HCT116 (cell line): ENCODE data around the gene PHKB. TPM values are rescaled to one million over a fixed set of nuclear protein-coding genes. Genes with fewer than 3 reads are reported as not detected.

Experiments used
- ATAC-seq: fragments of 200-7000 bp; cut with Tn5 transposase; 2 replicates; pipeline ENCODE4 v1.9.1; 2020; ENCODE audit warnings: mild to moderate bottlenecking, moderate library complexity
- BruUV-seq: library from RNA; stranded (reverse); fragments of 400-500 nt; replicated peaks from 2 replicates; lab custom pipeline; 2021; lab: Mats Ljungman, UMichigan
- CTCF ChIA-PET: fragments of 300-600 bp; sonication (Branson Sonifier 250); formaldehyde crosslinking; loops from one replicate; lab custom pipeline; 2021; ENCODE audit warnings: antibody characterized with exemption; lab: Charles Lee
- POLR2A ChIA-PET: fragments of 300-600, 350-600 bp; sonication (Branson Sonifier 250); formaldehyde crosslinking; loops from one replicate; lab custom pipeline; 2021; ENCODE audit warnings: antibody characterized with exemption; lab: Charles Lee
- RAD21 ChIA-PET, 2 experiments: fragments of 300-600 bp; sonication (Branson Sonifier 250); formaldehyde crosslinking; loops; one replicate each; lab custom pipeline; 2023; ENCODE audit warnings: low total read pairs in 2 of 2; ENCODE audit not compliant: uncharacterized antibody in 2 of 2, unreplicated experiment in 2 of 2, low non-redundant PET in 1 of 2; lab: Charles Lee
- DNase-seq: peaks from one replicate; pipeline ENCODE4 v3.0.0-alpha.2; 2010; ENCODE audit warnings: low read depth, low spot score
- H2AFZ ChIP-seq: fragments of 200-600 bp; shearing (Covaris generic), sonication (generic); 2 replicates; pipeline ENCODE4 v1.6.1; 2017; ENCODE audit warnings: low read depth, mixed run types, mixed read lengths, antibody characterized with exemption, low read length; ENCODE audit not compliant: poor library complexity, severe bottlenecking
- H3K27ac ChIP-seq: 2 replicates; pipeline ENCODE4 v1.5.1; 2012; ENCODE audit warnings: low read depth, low read length
- H3K27me3 ChIP-seq: fragments of 200-600 bp; sonication (generic); 2 replicates; pipeline ENCODE4 v1.6.1; 2016; ENCODE audit warnings: mixed run types, low read length, mixed read lengths; ENCODE audit not compliant: insufficient read depth
- H3K36me3 ChIP-seq, 2 experiments: fragments of 200-500 bp in 1 of 2; fragments of 200-600 bp in 1 of 2; sonication (Bioruptor generic) in 1 of 2; sonication (generic) in 1 of 2; 2 replicates each; pipeline versions ENCODE4 v1.5.1 to v1.6.1; 2014 to 2016; ENCODE audit warnings: low read length in 2 of 2, inconsistent platforms in 1 of 2, mixed read lengths in 1 of 2, mixed run types in 1 of 2; ENCODE audit not compliant: insufficient read depth in 2 of 2, control insufficient read depth in 1 of 2
- H3K4me1 ChIP-seq, 2 experiments: fragments of 200-600 bp in 1 of 2; sonication (generic) in 1 of 2; 2 replicates each; pipeline versions ENCODE4 v1.5.1 to v1.6.1; 2012 to 2017; ENCODE audit warnings: low read length in 2 of 2, inconsistent platforms in 1 of 2, mild to moderate bottlenecking in 1 of 2, mixed read lengths in 1 of 2, mixed run types in 1 of 2, moderate library complexity in 1 of 2; ENCODE audit not compliant: insufficient read depth in 2 of 2, control insufficient read depth in 1 of 2
- H3K4me2 ChIP-seq: fragments of 200-600 bp; sonication (generic); 2 replicates; pipeline ENCODE4 v1.6.1; 2017; ENCODE audit warnings: mixed run types, low read length, mixed read lengths
- H3K4me3 ChIP-seq, 2 experiments: fragments of 200-600 bp in 1 of 2; sonication (generic) in 1 of 2; replicated peaks in 1 of 2; 2 replicates each; pipeline ENCODE4 v1.5.1; 2011 to 2016; ENCODE audit warnings: low read length in 2 of 2, control low read depth in 1 of 2, low read depth in 1 of 2, mild to moderate bottlenecking in 1 of 2, mixed read lengths in 1 of 2, mixed run types in 1 of 2
- H3K79me2 ChIP-seq: fragments of 200-600 bp; sonication (generic); 2 replicates; pipeline ENCODE4 v1.6.1; 2017; ENCODE audit warnings: mild to moderate bottlenecking, mixed run types, low read length, moderate library complexity, mixed read lengths; ENCODE audit not compliant: insufficient read depth
- H3K9ac ChIP-seq: fragments of 200-600 bp; sonication (generic); 2 replicates; pipeline ENCODE4 v1.6.1; 2016; ENCODE audit warnings: low read length, mixed read lengths
- H3K9me2 ChIP-seq: fragments of 200-600 bp; sonication (generic), shearing (Covaris generic); 2 replicates; pipeline ENCODE4 v1.6.1; 2017; ENCODE audit warnings: mixed run types, mild to moderate bottlenecking, moderate library complexity; ENCODE audit not compliant: insufficient read depth
- H3K9me3 ChIP-seq, 2 experiments: fragments of 200-500 bp in 1 of 2; fragments of 200-600 bp in 1 of 2; sonication (Bioruptor generic) in 1 of 2; sonication (generic) in 1 of 2; 2 replicates each; pipeline ENCODE4 v1.6.1; 2014 to 2017; ENCODE audit warnings: low read length in 2 of 2, mixed read lengths in 2 of 2, inconsistent platforms in 1 of 2, low read depth in 1 of 2, mild to moderate bottlenecking in 1 of 2, mixed run types in 1 of 2, moderate library complexity in 1 of 2; ENCODE audit not compliant: control insufficient read depth in 1 of 2, insufficient read depth in 1 of 2
- H4K20me1 ChIP-seq: fragments of 200-600 bp; sonication (generic), shearing (Covaris generic); 2 replicates; pipeline ENCODE4 v1.6.1; 2017; ENCODE audit warnings: mixed run types, mild to moderate bottlenecking, moderate library complexity; ENCODE audit not compliant: insufficient read depth
- CBX3 ChIP-seq: IDR thresholded peaks from 2 replicates; pipeline ENCODE4 v1.6.1; 2012; ENCODE audit warnings: low read depth
- ELF1 ChIP-seq: IDR thresholded peaks from 2 replicates; pipeline ENCODE4 v1.6.1; 2012; ENCODE audit warnings: low read depth, borderline replicate concordance
- EZH2phosphoT487 ChIP-seq: fragments of 200-600 bp; IDR thresholded peaks from 2 replicates; pipeline ENCODE4 v1.6.1; 2018; ENCODE audit warnings: antibody characterized with exemption, borderline replicate concordance
- FOSL1 ChIP-seq: IDR thresholded peaks from 2 replicates; pipeline ENCODE4 v1.6.1; 2012; ENCODE audit warnings: low read depth
- JUND ChIP-seq: IDR thresholded peaks from 2 replicates; pipeline ENCODE4 v1.6.1; 2012
- POLR2A ChIP-seq: IDR thresholded peaks from 2 replicates; pipeline ENCODE4 v1.7.0; 2011; ENCODE audit warnings: borderline replicate concordance; ENCODE audit not compliant: insufficient read depth, insufficient read length; ENCODE audit errors: extremely low read depth
- SRF ChIP-seq: IDR thresholded peaks from 2 replicates; pipeline ENCODE4 v1.6.1; 2012; ENCODE audit warnings: low read depth
- ZFX ChIP-seq: fragments of 450-650 bp; IDR thresholded peaks from 2 replicates; pipeline ENCODE4 v1.6.1; 2017
- ZNF274 ChIP-seq: fragments of 200-500 bp; sonication (Bioruptor generic); IDR thresholded peaks from 2 replicates; pipeline ENCODE4 v1.6.1; 2014; ENCODE audit warnings: mild to moderate bottlenecking, low read depth, low read length, inconsistent platforms
- intact Hi-C: fragments of 100-400 bp; cut with micrococcal nuclease; formaldehyde crosslinking; loops from 2 replicates; pipeline ENCODE4 v1.10.0; 2022
- total RNA-seq: library from RNA; stranded (reverse); gene quantifications from one replicate; pipeline ENCODE4 v1.2.1, GENCODE V29; 2021; ENCODE audit not compliant: unreplicated experiment
- TF ChIP-seq, protein P1 (sequence below): IDR thresholded peaks from 2 replicates; pipeline ENCODE4 v1.6.1; 2012; ENCODE audit warnings: low read depth

Gene PHKB
- total RNA-seq, 1 experiment from 2014 or later: 30.5 TPM

DNA sequence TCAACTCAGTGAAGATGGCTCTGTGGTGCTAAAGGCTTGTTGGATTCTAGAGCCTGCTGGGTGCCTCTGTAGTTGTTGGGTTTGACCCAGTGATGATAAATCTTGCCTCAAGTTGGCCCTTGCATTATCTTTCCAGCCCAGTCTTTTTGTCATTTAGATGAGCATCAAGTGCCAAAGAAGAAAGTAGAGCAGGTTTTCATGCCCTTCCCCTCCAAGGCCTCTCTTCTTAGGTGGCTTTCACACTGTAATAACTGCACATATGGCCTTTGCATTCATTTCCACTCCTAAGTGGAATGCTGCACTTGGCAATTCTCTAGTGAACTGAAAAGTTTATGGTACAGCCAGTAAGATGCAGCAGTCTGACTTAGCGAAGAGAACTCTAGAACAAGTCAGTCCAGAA lies 165.1 kb downstream of the PHKB start:
- H3K9me3 ChIP-seq: no peaks in the 10 kb centered on the region
- TF ChIP-seq EZH2phosphoT487: no peak
- TF ChIP-seq JUND: no peak
- no peak for TF ChIP-seq CBX3
- TF ChIP-seq ELF1: no peak
- TF ChIP-seq POLR2A: no peak
- TF ChIP-seq SRF: no peak
- TF ChIP-seq ZFX: no peak
- TF ChIP-seq ZNF274: no peak
- TF ChIP-seq FOSL1: no peak
- TF ChIP-seq, protein P1, sequence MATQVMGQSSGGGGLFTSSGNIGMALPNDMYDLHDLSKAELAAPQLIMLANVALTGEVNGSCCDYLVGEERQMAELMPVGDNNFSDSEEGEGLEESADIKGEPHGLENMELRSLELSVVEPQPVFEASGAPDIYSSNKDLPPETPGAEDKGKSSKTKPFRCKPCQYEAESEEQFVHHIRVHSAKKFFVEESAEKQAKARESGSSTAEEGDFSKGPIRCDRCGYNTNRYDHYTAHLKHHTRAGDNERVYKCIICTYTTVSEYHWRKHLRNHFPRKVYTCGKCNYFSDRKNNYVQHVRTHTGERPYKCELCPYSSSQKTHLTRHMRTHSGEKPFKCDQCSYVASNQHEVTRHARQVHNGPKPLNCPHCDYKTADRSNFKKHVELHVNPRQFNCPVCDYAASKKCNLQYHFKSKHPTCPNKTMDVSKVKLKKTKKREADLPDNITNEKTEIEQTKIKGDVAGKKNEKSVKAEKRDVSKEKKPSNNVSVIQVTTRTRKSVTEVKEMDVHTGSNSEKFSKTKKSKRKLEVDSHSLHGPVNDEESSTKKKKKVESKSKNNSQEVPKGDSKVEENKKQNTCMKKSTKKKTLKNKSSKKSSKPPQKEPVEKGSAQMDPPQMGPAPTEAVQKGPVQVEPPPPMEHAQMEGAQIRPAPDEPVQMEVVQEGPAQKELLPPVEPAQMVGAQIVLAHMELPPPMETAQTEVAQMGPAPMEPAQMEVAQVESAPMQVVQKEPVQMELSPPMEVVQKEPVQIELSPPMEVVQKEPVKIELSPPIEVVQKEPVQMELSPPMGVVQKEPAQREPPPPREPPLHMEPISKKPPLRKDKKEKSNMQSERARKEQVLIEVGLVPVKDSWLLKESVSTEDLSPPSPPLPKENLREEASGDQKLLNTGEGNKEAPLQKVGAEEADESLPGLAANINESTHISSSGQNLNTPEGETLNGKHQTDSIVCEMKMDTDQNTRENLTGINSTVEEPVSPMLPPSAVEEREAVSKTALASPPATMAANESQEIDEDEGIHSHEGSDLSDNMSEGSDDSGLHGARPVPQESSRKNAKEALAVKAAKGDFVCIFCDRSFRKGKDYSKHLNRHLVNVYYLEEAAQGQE: no peak
- TF ChIP-seq, all 23 proteins: peak for 0
- Histone ChIP-seq H3K27me3 (no peaks in the 10 kb centered on the region), H3K4me3 (no peak overlapping the region), H3K27ac (no peak overlapping the region), H2AFZ (no peak overlapping the region), H3K4me1 (no peaks in the 10 kb centered on the region), H3K36me3 (no peaks in the 10 kb centered on the region), H3K9me2 (no peaks in the 10 kb centered on the region), H3K9ac (no peak overlapping the region), H4K20me1 (no peaks in the 10 kb centered on the region), H3K4me2 (no peak overlapping the region), H3K79me2 (no peaks in the 10 kb centered on the region)
- BruUV-seq: no TSS peak
- intact Hi-C loops: no loop called here
- DNase-seq (no peak), ATAC-seq (no peak)
- ChIA-PET CTCF (no interaction called here), POLR2A (no interaction called here), RAD21 (no interaction called here)
